Central memory CD8-positive, alpha-beta T cell (primary cell): ENCODE results near the gene ARHGEF25.
"Not testable (repeated sequence)": the region's sequence is repeated elsewhere in the genome, so short reads cannot be mapped to it uniquely, and the experiment has no call there.

Experiments used
- ATAC-seq: fragments of 150-1000 bp; cut with Tn5 transposase; replicated peaks from 2 replicates; pipeline ENCODE4 v1.10.0; 2022; ENCODE audit warnings: mild to moderate bottlenecking, moderate FRiP score, moderate number of reproducible peaks; ENCODE audit not compliant: poor library complexity, severe bottlenecking; ENCODE audit errors: extremely low read depth
- DNase-seq, 2 donors: peaks; one replicate each; pipeline ENCODE4 v3.0.0; 2021; ENCODE audit warnings: low spot score in 2 of 2
- H3K27ac Mint-ChIP-seq: one replicate; pipeline ENCODE4 v1.8.0; 2022; ENCODE audit warnings: low read depth, mild to moderate bottlenecking, moderate library complexity, mixed read lengths
- H3K27me3 Mint-ChIP-seq: one replicate; pipeline ENCODE4 v1.8.0; 2022; ENCODE audit warnings: mixed read lengths
- H3K36me3 Mint-ChIP-seq: one replicate; pipeline ENCODE4 v1.8.0; 2022; ENCODE audit warnings: mild to moderate bottlenecking, moderate library complexity, mixed read lengths; ENCODE audit not compliant: insufficient read depth
- H3K4me1 Mint-ChIP-seq: one replicate; pipeline ENCODE4 v1.8.0; 2022; ENCODE audit warnings: mixed read lengths
- H3K4me3 Mint-ChIP-seq: one replicate; pipeline ENCODE4 v1.8.0; 2022; ENCODE audit warnings: mild to moderate bottlenecking, moderate library complexity, mixed read lengths
- H3K9me3 Mint-ChIP-seq: one replicate; pipeline ENCODE4 v1.8.0; 2022; ENCODE audit warnings: mixed read lengths

ARHGEF25 gene

DNA sequence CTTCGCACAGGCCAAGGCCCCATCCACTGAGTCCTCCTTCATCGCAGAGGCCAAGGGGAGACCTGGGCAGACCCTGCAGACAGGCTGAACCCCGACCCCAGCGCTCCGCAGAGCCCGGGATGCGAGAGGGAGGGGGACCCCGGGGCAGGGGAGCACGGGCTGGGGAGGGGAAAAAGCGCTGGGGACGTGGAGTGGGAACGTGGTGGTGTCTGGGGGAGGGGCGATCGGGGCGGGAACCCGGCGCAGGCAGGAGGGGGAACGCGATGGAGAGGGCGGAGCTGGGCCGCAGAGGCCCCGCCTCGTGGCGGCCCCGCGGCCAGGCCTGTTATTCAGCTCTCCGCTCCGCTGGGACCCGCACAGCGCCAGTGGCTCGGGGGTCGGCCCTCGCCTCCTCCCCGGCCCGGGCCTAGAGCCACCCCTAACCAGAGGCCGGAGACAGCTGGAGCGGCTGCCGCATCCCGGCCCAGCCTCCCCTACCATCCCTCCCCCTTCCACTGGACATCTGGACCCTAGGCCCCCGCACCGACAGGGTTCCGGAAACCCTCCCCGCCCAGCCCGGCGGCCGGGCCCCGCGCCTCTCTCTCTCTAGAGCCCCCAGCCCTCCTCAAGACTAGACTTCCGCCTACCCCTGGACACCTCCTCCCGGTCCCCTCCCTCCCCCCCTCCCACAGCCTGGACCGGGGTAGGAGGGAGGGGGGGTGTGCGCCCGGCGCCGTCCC, at the start of gene ARHGEF25:
Gene ARHGEF25 (plus strand): TSS at position 328 of the 719 bp plus-strand sequence. CDS start 460 bp downstream, outside the sequence.
- Mint-ChIP-seq H3K27me3 (peaks cover 36% of the 10 kb centered on the region), H3K36me3 (peaks cover 4% of the 10 kb centered on the region), H3K27ac (no peak within 1 kb of the TSS)

DNA sequence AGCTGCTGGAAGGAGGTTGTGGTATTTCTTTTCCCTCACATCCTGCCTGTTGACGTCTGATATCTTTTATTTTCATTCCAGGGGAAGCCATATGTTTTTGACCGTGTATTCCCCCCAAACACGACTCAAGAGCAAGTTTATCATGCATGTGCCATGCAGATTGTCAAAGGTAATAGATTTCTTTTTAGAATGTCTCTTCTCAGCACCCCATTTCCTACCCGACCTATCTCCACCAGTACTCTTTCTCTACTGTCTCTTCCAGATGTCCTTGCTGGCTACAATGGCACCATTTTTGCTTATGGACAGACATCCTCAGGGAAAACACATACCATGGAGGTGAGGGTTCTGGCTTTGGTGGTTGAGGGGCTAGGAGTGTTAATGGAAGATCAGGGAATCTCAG, 47.9 kb upstream of the ARHGEF25 start:
- DNase-seq (no peak), ATAC-seq (no peak)
- Mint-ChIP-seq H3K9me3 (no peaks in the 10 kb centered on the region), H3K27ac (no peak overlapping the region), H3K27me3 (peaks cover 29% of the 10 kb centered on the region), H3K36me3 (no peaks in the 10 kb centered on the region), H3K4me3 (no peak overlapping the region), H3K4me1 (no peaks in the 10 kb centered on the region)

More for the DNA sequence above, at the start of gene ARHGEF25:
- H3K4me3 Mint-ChIP-seq: peak within 1 kb of the TSS; percentile 55
- H3K9me3 Mint-ChIP-seq: no peaks in the 10 kb centered on the region
- ATAC-seq (peak; percentile 50), DNase-seq (no peak)
- peaks cover 5% of the 10 kb centered on the region for H3K4me1 Mint-ChIP-seq

DNA sequence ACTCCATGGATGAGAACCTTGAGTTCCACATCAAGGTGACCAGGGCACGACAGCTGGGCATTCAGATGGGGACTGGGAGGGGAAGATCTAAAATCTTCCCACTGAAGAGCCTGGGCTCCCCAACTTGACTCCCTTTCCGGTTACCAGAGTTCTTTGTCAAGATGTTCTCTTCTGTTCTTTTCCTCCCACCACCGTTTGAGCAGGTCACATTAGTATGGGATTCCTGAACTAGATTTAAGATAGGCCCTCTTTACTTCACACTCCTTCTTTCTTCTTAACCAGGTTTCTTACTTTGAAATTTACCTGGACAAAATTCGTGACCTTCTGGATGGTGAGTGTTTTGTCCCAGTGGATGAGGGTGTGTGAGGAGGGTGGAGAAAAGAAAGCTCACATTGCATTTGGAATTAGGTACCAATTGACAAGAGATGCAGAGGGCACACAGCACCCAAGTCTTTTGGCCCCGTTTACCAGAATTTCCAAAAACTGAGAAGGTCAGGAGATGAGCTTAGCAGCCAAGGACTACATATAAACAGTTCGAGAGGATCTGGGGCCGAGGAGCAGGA, 47.0 kb upstream of the ARHGEF25 start:
- H3K4me1 Mint-ChIP-seq: no peaks in the 10 kb centered on the region
- no peaks in the 10 kb centered on the region for H3K9me3 Mint-ChIP-seq
- peaks cover 38% of the 10 kb centered on the region for H3K27me3 Mint-ChIP-seq
- DNase-seq (no peak), ATAC-seq (no peak)
- H3K27ac Mint-ChIP-seq: no peak overlapping the region
- H3K36me3 Mint-ChIP-seq: no peaks in the 10 kb centered on the region
- H3K4me3 Mint-ChIP-seq: no peak overlapping the region

DNA sequence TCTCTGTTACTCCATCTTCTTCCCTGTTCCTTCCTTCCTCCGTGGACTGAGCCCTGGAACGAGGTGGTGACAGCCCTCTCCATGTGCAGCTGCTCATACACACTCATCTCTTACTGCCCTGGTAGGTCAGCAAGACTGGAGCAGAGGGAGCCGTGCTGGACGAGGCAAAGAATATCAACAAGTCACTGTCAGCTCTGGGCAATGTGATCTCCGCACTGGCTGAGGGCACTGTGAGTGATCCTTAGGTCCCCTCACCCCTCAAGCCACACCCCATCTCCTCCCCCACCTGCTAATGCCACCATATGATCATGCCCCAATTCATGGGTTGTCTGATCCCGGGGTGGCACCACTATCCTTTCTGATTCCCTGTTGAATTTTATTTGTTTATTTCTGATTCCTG, 42.4 kb upstream of the ARHGEF25 start:
- Mint-ChIP-seq H3K4me3 (no peak overlapping the region), H3K27me3 (peaks cover 33% of the 10 kb centered on the region)
- DNase-seq: no peak

DNA sequence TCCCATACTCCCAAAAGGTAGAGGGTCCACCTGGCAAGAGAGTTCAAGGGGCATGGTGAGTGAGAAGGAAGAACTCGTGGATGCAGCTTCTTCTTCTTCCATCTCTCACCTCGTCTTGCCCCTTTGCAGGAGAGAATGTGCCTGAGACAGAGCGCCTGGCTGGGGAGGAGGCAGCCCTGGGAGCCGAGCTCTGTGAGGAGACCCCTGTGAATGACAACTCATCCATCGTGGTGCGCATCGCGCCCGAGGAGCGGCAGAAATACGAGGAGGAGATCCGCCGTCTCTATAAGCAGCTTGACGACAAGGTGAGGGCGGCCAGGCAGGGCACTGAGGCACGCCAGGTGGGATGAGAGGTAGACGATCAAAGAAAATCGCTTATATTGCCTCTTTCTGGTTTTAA, 41.4 kb upstream of the ARHGEF25 start:
- no peaks in the 10 kb centered on the region for H3K4me1 Mint-ChIP-seq
- ATAC-seq (no peak), DNase-seq (no peak)
- no peak overlapping the region for H3K27ac Mint-ChIP-seq
- H3K36me3 Mint-ChIP-seq: peaks cover 2% of the 10 kb centered on the region
- H3K9me3 Mint-ChIP-seq: no peaks in the 10 kb centered on the region
- H3K4me3 Mint-ChIP-seq: no peak overlapping the region
- H3K27me3 Mint-ChIP-seq: peaks cover 23% of the 10 kb centered on the region

More for the DNA sequence above, 42.4 kb upstream of the ARHGEF25 start:
- H3K4me1 Mint-ChIP-seq: no peaks in the 10 kb centered on the region
- H3K9me3 Mint-ChIP-seq: no peaks in the 10 kb centered on the region
- peaks cover under 1% of the 10 kb centered on the region for H3K36me3 Mint-ChIP-seq
- ATAC-seq: no peak
- no peak overlapping the region for H3K27ac Mint-ChIP-seq

DNA sequence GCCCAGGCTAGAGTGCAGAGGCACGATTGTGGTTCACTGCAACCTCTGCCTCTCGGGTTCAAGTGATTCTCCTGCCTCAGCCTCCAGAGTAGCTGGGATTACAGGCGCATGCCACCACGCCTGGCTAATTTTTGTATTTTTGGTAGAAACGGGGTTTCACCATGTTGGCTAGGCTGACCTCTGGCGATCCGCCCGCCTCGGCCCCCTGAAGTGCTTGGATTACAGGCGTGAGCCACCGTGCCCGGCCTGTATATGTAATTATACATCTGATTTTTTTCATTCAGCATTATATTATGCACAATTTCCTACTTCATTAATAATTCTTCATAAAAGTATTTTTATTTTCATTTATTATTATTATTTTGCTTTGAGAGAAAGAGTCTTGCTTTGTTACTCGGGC, 40.8 kb upstream of the ARHGEF25 start:
- not testable (repeated sequence) for H3K4me1 Mint-ChIP-seq, H3K27ac Mint-ChIP-seq, ATAC-seq, H3K4me3 Mint-ChIP-seq, H3K9me3 Mint-ChIP-seq, H3K36me3 Mint-ChIP-seq, DNase-seq
- peaks cover 19% of the 10 kb centered on the region for H3K27me3 Mint-ChIP-seq

DNA sequence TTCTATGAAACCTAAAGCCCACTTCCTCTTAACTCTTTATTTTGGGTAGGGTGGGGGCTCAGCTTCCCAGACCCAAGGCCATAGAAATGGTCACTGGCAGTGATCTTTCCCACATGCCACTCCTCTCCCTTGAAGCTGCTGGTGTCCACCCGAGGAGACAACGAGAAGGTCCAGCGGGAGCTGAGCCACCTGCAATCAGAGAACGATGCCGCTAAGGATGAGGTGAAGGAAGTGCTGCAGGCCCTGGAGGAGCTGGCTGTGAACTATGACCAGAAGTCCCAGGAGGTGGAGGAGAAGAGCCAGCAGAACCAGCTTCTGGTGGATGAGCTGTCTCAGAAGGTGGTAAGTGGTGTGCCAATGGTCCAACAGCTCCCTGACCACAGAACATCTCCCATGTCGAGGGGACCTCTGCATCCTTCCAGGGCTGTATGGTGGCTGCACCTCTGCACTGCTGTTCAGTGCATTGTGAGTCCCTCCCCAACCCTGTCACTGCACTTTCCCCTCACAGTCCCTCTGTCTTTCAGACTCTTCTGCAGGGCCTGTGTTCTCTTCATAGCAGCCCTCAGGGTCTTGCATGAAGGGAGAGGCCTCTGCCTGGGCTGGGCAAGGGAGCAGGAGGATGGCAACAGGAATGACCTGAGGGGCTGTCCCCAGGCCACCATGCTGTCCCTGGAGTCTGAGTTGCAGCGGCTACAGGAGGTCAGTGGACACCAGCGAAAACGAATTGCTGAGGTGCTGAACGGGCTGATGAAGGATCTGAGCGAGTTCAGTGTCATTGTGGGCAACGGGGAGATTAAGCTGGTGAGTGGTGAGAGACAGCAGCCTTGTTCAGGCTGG, 39.1 kb upstream of the ARHGEF25 start:
- Mint-ChIP-seq H3K27ac (no peak overlapping the region), H3K4me1 (no peaks in the 10 kb centered on the region), H3K27me3 (peaks cover 19% of the 10 kb centered on the region), H3K36me3 (peaks cover 2% of the 10 kb centered on the region), H3K9me3 (no peaks in the 10 kb centered on the region), H3K4me3 (no peak overlapping the region)
- DNase-seq (no peak), ATAC-seq (no peak)

DNA sequence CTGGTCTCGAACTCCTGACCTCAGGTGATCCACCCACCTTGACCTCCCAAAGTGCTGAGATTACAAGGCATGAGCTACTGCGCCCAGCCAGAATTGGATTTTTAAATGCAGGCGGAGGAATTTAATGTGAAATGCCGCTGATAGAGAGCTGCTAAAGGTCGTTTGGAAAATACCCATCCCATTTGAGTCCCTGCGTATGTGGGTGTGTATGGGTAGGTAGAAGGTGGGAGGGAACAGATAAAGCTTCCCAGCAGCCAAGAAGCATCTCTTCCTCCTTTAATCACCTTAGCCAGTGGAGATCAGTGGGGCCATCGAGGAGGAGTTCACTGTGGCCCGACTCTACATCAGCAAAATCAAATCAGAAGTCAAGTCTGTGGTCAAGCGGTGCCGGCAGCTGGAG, 36.4 kb upstream of the ARHGEF25 start:
- ATAC-seq (no peak), DNase-seq (no peak)
- no peaks in the 10 kb centered on the region for H3K4me1 Mint-ChIP-seq
- H3K27ac Mint-ChIP-seq: no peak overlapping the region
- H3K9me3 Mint-ChIP-seq: no peaks in the 10 kb centered on the region
- no peak overlapping the region for H3K4me3 Mint-ChIP-seq
- H3K36me3 Mint-ChIP-seq: peaks cover 2% of the 10 kb centered on the region
- H3K27me3 Mint-ChIP-seq: peaks cover 2% of the 10 kb centered on the region

DNA sequence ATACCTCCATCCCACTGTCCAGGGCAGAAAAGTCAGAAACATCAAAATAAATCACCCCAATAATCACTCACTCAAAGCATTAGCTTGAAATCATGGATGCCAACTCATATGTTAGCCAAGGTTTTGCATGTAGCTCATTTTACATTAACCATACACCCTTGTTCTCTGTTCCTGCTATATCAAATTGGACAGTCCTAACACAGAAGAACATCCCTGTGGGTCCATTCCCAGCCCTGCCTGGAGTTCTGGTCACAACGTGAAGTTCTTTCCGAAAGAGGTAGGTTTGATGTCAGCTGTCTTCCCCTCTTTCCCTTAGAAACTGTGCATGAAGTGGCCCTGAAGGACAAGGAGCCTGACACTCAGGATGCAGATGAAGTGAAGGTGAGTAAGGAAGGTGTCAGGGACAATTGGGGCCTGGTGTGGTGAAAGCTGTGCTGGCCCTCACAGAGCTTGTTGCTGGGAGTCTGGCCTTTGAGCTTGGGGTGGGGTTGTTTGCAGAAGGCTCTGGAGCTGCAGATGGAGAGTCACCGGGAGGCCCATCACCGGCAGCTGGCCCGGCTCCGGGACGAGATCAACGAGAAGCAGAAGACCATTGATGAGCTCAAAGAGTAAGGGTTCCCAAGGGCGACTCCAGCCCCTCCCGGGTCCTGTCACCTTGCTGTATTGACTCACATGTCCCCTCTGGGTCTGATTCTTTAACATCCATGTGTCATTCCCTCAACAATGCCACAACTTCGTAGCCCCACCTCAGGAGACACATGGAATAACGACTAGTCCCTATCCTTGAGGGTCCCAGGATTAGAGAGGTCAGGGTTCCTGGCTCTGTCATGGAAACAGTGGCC, 35.2 kb upstream of the ARHGEF25 start:
- no peaks in the 10 kb centered on the region for H3K9me3 Mint-ChIP-seq
- no peaks in the 10 kb centered on the region for H3K4me1 Mint-ChIP-seq
- H3K27ac Mint-ChIP-seq: no peak overlapping the region
- DNase-seq (no peak), ATAC-seq (no peak)
- peaks cover 2% of the 10 kb centered on the region for H3K36me3 Mint-ChIP-seq
- no peak overlapping the region for H3K4me3 Mint-ChIP-seq
- H3K27me3 Mint-ChIP-seq: no peaks in the 10 kb centered on the region

DNA sequence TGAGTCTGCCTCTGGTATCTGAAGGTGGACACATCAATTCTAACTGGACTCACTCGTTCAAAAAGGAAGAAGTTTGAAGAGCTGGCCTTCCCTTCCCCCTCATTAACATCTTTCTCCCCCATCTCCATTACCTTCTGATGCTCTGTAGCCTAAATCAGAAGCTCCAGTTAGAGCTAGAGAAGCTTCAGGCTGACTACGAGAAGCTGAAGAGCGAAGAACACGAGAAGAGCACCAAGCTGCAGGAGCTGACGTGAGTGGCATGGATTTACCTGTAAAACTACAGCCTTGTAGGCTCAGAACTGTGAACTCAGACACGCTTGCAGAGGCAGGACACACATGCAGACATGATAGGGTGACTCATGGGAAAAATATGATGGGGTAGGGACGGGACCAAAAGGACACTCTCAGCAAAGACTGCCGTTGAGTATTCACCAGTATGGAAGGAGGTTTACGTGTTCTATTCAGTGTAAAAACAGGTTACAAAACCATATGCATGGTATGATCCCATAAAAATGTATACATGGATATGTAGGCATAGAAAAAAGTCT, 34.5 kb upstream of the ARHGEF25 start:
- H3K4me3 Mint-ChIP-seq: no peak overlapping the region
- H3K36me3 Mint-ChIP-seq: peaks cover 2% of the 10 kb centered on the region
- H3K4me1 Mint-ChIP-seq: no peaks in the 10 kb centered on the region
- H3K27ac Mint-ChIP-seq: no peak overlapping the region
- H3K27me3 Mint-ChIP-seq: no peaks in the 10 kb centered on the region
- ATAC-seq (no peak), DNase-seq (no peak)
- H3K9me3 Mint-ChIP-seq: no peaks in the 10 kb centered on the region

DNA sequence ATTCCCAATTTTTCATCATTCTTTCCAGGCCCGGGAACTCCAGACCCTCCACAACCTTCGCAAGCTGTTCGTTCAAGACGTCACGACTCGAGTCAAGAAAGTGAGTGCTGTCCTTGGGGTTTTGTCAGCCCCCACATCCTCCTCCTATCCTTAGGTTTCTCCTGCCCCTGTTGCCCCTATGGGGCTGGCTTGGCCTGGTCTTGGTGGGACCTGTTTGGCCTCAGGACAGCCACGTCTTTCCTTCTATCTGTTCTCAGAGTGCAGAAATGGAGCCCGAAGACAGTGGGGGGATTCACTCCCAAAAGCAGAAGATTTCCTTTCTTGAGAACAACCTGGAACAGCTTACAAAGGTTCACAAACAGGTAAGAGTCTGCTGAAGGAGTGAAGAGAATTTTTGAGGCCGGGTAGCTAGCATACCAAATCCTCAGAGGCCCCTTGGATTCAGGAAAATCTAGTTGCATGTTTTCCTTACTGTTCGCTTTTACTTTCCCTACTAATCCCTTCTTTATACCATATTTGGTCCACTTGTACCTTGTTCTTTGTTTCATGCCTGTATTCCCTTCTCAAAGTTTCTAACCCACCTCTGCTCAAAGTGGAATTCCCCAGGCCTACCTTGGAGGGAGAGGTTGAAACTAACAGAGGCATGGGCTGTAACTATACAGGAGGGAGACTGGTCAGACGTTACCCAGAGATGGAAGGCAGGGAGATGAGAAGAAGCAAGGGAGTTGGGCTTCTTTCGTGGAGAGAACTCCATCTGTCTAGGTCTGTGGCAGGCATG, 33.1 kb upstream of the ARHGEF25 start:
- peaks cover 2% of the 10 kb centered on the region for H3K4me1 Mint-ChIP-seq
- no peak for ATAC-seq
- peaks cover 4% of the 10 kb centered on the region for H3K27me3 Mint-ChIP-seq
- no peak overlapping the region for H3K27ac Mint-ChIP-seq
- H3K36me3 Mint-ChIP-seq: peaks cover 2% of the 10 kb centered on the region
- no peak for DNase-seq
- H3K4me3 Mint-ChIP-seq: no peak overlapping the region
- no peaks in the 10 kb centered on the region for H3K9me3 Mint-ChIP-seq
